Panc1 (cell line): ENCODE results near the gene ENPEP. TPM values are rescaled to one million over a fixed set of nuclear protein-coding genes. Genes with fewer than 3 reads are reported as not detected.
"Not testable (repeated sequence)": the region's sequence is repeated elsewhere in the genome, so short reads cannot be mapped to it uniquely, and the experiment has no call there.

ENCODE experiments used
- ATAC-seq: fragments of 200-7000 bp; cut with Tn5 transposase; 2 replicates; pipeline ENCODE4 v1.9.1; 2020; ENCODE audit warnings: mild to moderate bottlenecking, moderate library complexity
- Bru-seq: library from RNA; stranded (reverse); fragments of 400-500 nt; gene quantifications from one replicate; lab custom pipeline; 2021; lab: Mats Ljungman, UMichigan
- BruChase-seq, 2 experiments: library from RNA; stranded (reverse); fragments of 400-500 nt; gene quantifications; one replicate each; lab custom pipeline; 2021; lab: Mats Ljungman, UMichigan
- BruUV-seq: library from RNA; stranded (reverse); fragments of 400-500 nt; replicated peaks from 2 replicates; lab custom pipeline; 2021; lab: Mats Ljungman, UMichigan
- CTCF ChIA-PET: fragments of 300-600 bp; sonication (Branson Sonifier 250); formaldehyde crosslinking; loops from one replicate; lab custom pipeline; 2022; ENCODE audit warnings: antibody characterized with exemption; lab: Charles Lee
- POLR2A ChIA-PET: fragments of 300-600 bp; sonication (Branson Sonifier 250); formaldehyde crosslinking; loops from one replicate; lab custom pipeline; 2022; ENCODE audit warnings: antibody characterized with exemption; lab: Charles Lee
- DNase-seq: peaks from one replicate; pipeline ENCODE4 v3.0.0-alpha.2; 2010; ENCODE audit warnings: low read depth, low spot score
- H3K27ac ChIP-seq: 2 replicates; pipeline ENCODE4 v1.5.1; 2011; ENCODE audit warnings: mild to moderate bottlenecking, low read length, inconsistent platforms
- H3K27me3 ChIP-seq: fragments of 200-500 bp; sonication (Bioruptor generic); 2 replicates; pipeline ENCODE4 v1.6.0; 2014; ENCODE audit warnings: low read length, inconsistent platforms; ENCODE audit not compliant: control insufficient read depth, insufficient read depth
- H3K36me3 ChIP-seq: fragments of 200-500 bp; sonication (Bioruptor generic); 2 replicates; pipeline ENCODE4 v1.5.1; 2014; ENCODE audit warnings: inconsistent platforms, mild to moderate bottlenecking, low read length, moderate library complexity; ENCODE audit not compliant: control insufficient read depth, insufficient read depth
- H3K4me1 ChIP-seq: 2 replicates; pipeline ENCODE4 v1.5.1; 2011; ENCODE audit warnings: inconsistent platforms, mild to moderate bottlenecking, low read length, moderate library complexity; ENCODE audit not compliant: control insufficient read depth, insufficient read depth
- H3K4me3 ChIP-seq, 2 experiments: 2 replicates each; pipeline ENCODE4 v1.5.1; 2011 to 2012; ENCODE audit warnings: low read depth in 2 of 2, low read length in 2 of 2, mild to moderate bottlenecking in 2 of 2, inconsistent platforms in 1 of 2, moderate library complexity in 1 of 2
- H3K9me3 ChIP-seq: fragments of 200-500 bp; sonication (Bioruptor generic); 2 replicates; pipeline ENCODE4 v1.5.1; 2014; ENCODE audit warnings: low read depth, mild to moderate bottlenecking, inconsistent platforms, low read length, moderate library complexity; ENCODE audit not compliant: control insufficient read depth, insufficient read depth
- CTCF ChIP-seq: fragments of 450-650 bp; IDR thresholded peaks from 2 replicates; pipeline ENCODE4 v1.5.1; 2017; ENCODE audit warnings: mild to moderate bottlenecking
- POLR2AphosphoS5 ChIP-seq: IDR thresholded peaks from 2 replicates; pipeline ENCODE4 v1.6.1; 2012; ENCODE audit warnings: mild to moderate bottlenecking, low read depth, low read length, moderate library complexity
- SIN3A ChIP-seq: IDR thresholded peaks from 2 replicates; pipeline ENCODE4 v1.6.1; 2012; ENCODE audit warnings: low read depth, mild to moderate bottlenecking, low read length, moderate library complexity, borderline replicate concordance; ENCODE audit not compliant: insufficient read depth
- TCF7L2 ChIP-seq: IDR thresholded peaks from 2 replicates; pipeline ENCODE4 v1.6.1; 2011; ENCODE audit warnings: mild to moderate bottlenecking, low read depth, low read length, inconsistent platforms
- in situ Hi-C: cut with HindIII; loops from 2 replicates; pipeline ENCODE4 v1.10.0; 2016; ENCODE audit warnings: low sequenced_read_pairs, low pct_unique_long_range_greater_than_20kb
- intact Hi-C: fragments of 100-400 bp; cut with micrococcal nuclease; formaldehyde crosslinking; loops from one replicate; pipeline ENCODE4 v1.10.0; 2022; ENCODE audit not compliant: unreplicated experiment
- long read RNA-seq: library from polyadenylated mRNA; unstranded; transcript quantifications from one replicate; pipeline ENCODE4 v2.0.0, GENCODE V29; 2021; ENCODE audit not compliant: unreplicated experiment
- polyA plus RNA-seq: library from polyadenylated mRNA; unstranded; fragments of >200 nt; gene quantifications from one replicate; pipeline ENCODE4 v1.2.1, GENCODE V29; 2012; ENCODE audit warnings: missing spikeins; ENCODE audit not compliant: insufficient read length
- total RNA-seq: library from RNA; stranded (reverse); gene quantifications from one replicate; pipeline ENCODE4 v1.2.1, GENCODE V29; 2021; ENCODE audit not compliant: unreplicated experiment
- TF ChIP-seq, protein P1 (sequence below), 2 experiments: IDR thresholded peaks; 2 replicates each; pipeline ENCODE4 v1.6.1; 2011 to 2012; ENCODE audit warnings: low read depth in 2 of 2, control low read depth in 1 of 2, low read length in 1 of 2, mild to moderate bottlenecking in 1 of 2, moderate library complexity in 1 of 2; ENCODE audit not compliant: insufficient read depth in 1 of 2

Gene ENPEP
- total RNA-seq (not detected), Bru-seq, nascent RNA (not detected), BruChase-seq, experiment 1, labeled RNA remaining after a 2-hour chase (not detected), BruChase-seq, experiment 2, labeled RNA remaining after a 6-hour chase (not detected)
- not detected for polyA plus RNA-seq
- long read RNA-seq: 0 reads

DNA sequence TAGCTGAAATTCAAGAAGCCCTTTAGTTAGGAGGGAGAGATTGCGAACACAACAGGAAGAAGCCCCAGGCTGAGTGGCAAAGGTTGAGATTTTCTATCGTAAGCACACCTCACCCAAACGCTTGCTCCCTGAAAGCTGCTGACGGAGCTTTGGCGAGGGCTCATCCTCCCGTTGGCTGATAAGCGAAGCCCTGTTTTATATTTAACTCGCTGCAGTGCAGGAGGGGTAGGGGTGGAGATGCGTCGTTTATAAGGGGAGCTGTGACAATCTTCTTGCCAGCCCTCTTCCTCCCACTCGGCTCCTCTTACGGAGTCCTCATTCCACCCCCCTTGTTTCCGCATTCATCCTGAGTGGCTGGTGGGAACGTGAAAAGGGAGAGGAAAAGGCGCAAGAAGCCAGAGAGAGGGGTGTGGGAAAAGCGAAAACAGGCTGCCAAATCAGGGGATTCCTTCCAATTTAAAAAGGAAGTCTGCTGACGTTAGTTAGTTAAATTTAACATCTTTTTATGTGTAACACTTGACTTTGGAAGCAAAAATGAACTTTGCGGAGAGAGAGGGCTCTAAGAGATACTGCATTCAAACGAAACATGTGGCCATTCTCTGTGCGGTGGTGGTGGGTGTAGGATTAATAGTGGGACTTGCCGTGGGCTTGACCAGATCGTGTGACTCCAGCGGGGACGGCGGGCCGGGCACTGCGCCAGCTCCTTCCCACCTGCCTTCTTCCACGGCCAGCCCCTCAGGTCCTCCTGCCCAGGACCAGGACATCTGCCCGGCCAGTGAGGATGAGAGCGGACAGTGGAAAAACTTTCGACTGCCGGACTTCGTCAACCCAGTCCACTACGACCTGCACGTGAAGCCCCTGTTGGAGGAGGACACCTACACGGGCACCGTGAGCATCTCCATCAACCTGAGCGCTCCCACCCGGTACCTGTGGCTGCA lies at the start of gene ENPEP:
Gene ENPEP (plus strand): TSS at position 275 of the 938 bp plus-strand sequence. CDS start 260 bp downstream, at position 535.
- no peaks in the 10 kb centered on the region for H3K4me1 ChIP-seq
- CTCF ChIA-PET: no interaction called here
- POLR2A ChIA-PET: interaction anchor here (0.6 kb wide), 1 partner anchor 1031 kb away, joined by 7 read pairs; no protein-coding TSS in a partner anchor
- ATAC-seq (no peak), DNase-seq (no peak)
- in situ Hi-C loops (no loop called here), intact Hi-C loops (no loop called here)
- no TSS peak for BruUV-seq
- no peak for TF ChIP-seq CTCF
- no peak for TF ChIP-seq TCF7L2
- no peak for TF ChIP-seq SIN3A
- no peak for TF ChIP-seq POLR2AphosphoS5
- TF ChIP-seq, protein P1, sequence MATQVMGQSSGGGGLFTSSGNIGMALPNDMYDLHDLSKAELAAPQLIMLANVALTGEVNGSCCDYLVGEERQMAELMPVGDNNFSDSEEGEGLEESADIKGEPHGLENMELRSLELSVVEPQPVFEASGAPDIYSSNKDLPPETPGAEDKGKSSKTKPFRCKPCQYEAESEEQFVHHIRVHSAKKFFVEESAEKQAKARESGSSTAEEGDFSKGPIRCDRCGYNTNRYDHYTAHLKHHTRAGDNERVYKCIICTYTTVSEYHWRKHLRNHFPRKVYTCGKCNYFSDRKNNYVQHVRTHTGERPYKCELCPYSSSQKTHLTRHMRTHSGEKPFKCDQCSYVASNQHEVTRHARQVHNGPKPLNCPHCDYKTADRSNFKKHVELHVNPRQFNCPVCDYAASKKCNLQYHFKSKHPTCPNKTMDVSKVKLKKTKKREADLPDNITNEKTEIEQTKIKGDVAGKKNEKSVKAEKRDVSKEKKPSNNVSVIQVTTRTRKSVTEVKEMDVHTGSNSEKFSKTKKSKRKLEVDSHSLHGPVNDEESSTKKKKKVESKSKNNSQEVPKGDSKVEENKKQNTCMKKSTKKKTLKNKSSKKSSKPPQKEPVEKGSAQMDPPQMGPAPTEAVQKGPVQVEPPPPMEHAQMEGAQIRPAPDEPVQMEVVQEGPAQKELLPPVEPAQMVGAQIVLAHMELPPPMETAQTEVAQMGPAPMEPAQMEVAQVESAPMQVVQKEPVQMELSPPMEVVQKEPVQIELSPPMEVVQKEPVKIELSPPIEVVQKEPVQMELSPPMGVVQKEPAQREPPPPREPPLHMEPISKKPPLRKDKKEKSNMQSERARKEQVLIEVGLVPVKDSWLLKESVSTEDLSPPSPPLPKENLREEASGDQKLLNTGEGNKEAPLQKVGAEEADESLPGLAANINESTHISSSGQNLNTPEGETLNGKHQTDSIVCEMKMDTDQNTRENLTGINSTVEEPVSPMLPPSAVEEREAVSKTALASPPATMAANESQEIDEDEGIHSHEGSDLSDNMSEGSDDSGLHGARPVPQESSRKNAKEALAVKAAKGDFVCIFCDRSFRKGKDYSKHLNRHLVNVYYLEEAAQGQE (IDR thresholded peaks at IDR 0.05; ENCODE audit: insufficient read depth in 1 of 2, low read depth in 2 of 2, low read length in 1 of 2): no peak
- no peaks in the 10 kb centered on the region for H3K27me3 ChIP-seq
- H3K36me3 ChIP-seq: no peaks in the 10 kb centered on the region
- no peaks in the 10 kb centered on the region for H3K9me3 ChIP-seq
- H3K27ac ChIP-seq: no peak within 1 kb of the TSS
- H3K4me3 ChIP-seq: no peak within 1 kb of the TSS

DNA sequence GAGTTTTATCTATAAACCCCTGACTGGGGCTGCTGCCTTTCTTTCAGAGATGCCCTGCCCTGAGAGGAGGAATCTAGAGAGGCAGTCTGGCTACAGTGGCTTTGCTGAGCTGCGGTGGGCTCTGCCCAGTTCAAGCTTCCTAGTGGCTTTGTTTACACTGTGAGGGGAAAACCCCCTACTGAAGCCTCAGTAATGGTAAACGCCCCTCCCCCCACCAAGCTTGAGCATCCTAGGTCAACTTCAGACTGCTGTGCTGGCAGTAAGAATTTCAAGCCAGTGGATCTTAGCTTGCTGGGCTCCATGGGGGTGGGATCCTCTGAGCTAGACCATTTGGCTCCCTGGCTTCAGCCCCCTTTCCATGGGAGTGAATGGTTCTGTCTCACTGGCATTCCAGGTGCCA lies 44.1 kb upstream of the ENPEP start:
- BruUV-seq, POLR2A ChIA-PET, H3K9me3 ChIP-seq, H3K4me3 ChIP-seq, DNase-seq, CTCF ChIA-PET, intact Hi-C loops, H3K27me3 ChIP-seq, in situ Hi-C loops, H3K27ac ChIP-seq, H3K4me1 ChIP-seq, ATAC-seq, H3K36me3 ChIP-seq: not testable (repeated sequence)

- BruUV-seq, H3K4me1 ChIP-seq, H3K4me3 ChIP-seq, ATAC-seq, POLR2A ChIA-PET, intact Hi-C loops, H3K27me3 ChIP-seq, H3K9me3 ChIP-seq, H3K36me3 ChIP-seq, DNase-seq, H3K27ac ChIP-seq, in situ Hi-C loops, CTCF ChIA-PET: not testable (repeated sequence)
Observed at GRCh38 chr4:110437292-110437691, 38.7 kb upstream of the ENPEP start.

DNA sequence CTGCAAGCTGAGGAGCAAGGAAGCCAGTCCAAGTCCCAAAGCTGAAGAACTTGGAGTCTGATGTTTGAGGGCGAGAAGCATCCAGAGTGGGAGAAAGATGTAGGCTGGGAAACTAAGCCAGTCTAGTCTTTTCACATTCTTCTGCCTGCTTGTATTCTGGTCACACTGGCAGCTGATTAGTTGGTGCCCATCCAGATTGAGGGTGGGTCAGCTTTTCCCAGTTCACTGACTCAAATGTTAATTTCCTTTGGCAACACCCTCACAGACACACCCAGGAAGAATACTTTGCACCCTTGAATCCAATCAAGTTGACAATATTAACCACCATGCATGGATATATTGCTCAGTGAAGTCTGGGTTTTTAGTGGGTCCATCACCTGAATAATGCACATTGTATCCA lies 36.7 kb upstream of the ENPEP start:
- DNase-seq, H3K9me3 ChIP-seq, intact Hi-C loops, ATAC-seq, BruUV-seq, CTCF ChIA-PET, in situ Hi-C loops, H3K27ac ChIP-seq, H3K4me1 ChIP-seq, H3K27me3 ChIP-seq, POLR2A ChIA-PET, H3K36me3 ChIP-seq, H3K4me3 ChIP-seq: not testable (repeated sequence)
